Panc1 (cell line): Measurements from ENCODE around the gene APCDD1L. TPM values are rescaled to one million over a fixed set of nuclear protein-coding genes. Genes with fewer than 3 reads are reported as not detected.

Experiments
- ATAC-seq: fragments of 200-7000 bp; cut with Tn5 transposase; 2 replicates; pipeline ENCODE4 v1.9.1; 2020; ENCODE audit warnings: mild to moderate bottlenecking, moderate library complexity
- BruUV-seq: library from RNA; stranded (reverse); fragments of 400-500 nt; replicated peaks from 2 replicates; lab custom pipeline; 2021; lab: Mats Ljungman, UMichigan
- CTCF ChIA-PET: fragments of 300-600 bp; sonication (Branson Sonifier 250); formaldehyde crosslinking; loops from one replicate; lab custom pipeline; 2022; ENCODE audit warnings: antibody characterized with exemption; lab: Charles Lee
- POLR2A ChIA-PET: fragments of 300-600 bp; sonication (Branson Sonifier 250); formaldehyde crosslinking; loops from one replicate; lab custom pipeline; 2022; ENCODE audit warnings: antibody characterized with exemption; lab: Charles Lee
- DNase-seq: peaks from one replicate; pipeline ENCODE4 v3.0.0-alpha.2; 2010; ENCODE audit warnings: low read depth, low spot score
- H3K27ac ChIP-seq: 2 replicates; pipeline ENCODE4 v1.5.1; 2011; ENCODE audit warnings: mild to moderate bottlenecking, low read length, inconsistent platforms
- H3K27me3 ChIP-seq: fragments of 200-500 bp; sonication (Bioruptor generic); 2 replicates; pipeline ENCODE4 v1.6.0; 2014; ENCODE audit warnings: low read length, inconsistent platforms; ENCODE audit not compliant: control insufficient read depth, insufficient read depth
- H3K36me3 ChIP-seq: fragments of 200-500 bp; sonication (Bioruptor generic); 2 replicates; pipeline ENCODE4 v1.5.1; 2014; ENCODE audit warnings: inconsistent platforms, mild to moderate bottlenecking, low read length, moderate library complexity; ENCODE audit not compliant: control insufficient read depth, insufficient read depth
- H3K4me1 ChIP-seq: 2 replicates; pipeline ENCODE4 v1.5.1; 2011; ENCODE audit warnings: inconsistent platforms, mild to moderate bottlenecking, low read length, moderate library complexity; ENCODE audit not compliant: control insufficient read depth, insufficient read depth
- H3K4me3 ChIP-seq, 2 experiments: 2 replicates each; pipeline ENCODE4 v1.5.1; 2011 to 2012; ENCODE audit warnings: low read depth in 2 of 2, low read length in 2 of 2, mild to moderate bottlenecking in 2 of 2, inconsistent platforms in 1 of 2, moderate library complexity in 1 of 2
- H3K9me3 ChIP-seq: fragments of 200-500 bp; sonication (Bioruptor generic); 2 replicates; pipeline ENCODE4 v1.5.1; 2014; ENCODE audit warnings: low read depth, mild to moderate bottlenecking, inconsistent platforms, low read length, moderate library complexity; ENCODE audit not compliant: control insufficient read depth, insufficient read depth
- POLR2AphosphoS5 ChIP-seq: IDR thresholded peaks from 2 replicates; pipeline ENCODE4 v1.6.1; 2012; ENCODE audit warnings: mild to moderate bottlenecking, low read depth, low read length, moderate library complexity
- SIN3A ChIP-seq: IDR thresholded peaks from 2 replicates; pipeline ENCODE4 v1.6.1; 2012; ENCODE audit warnings: low read depth, mild to moderate bottlenecking, low read length, moderate library complexity, borderline replicate concordance; ENCODE audit not compliant: insufficient read depth
- TCF7L2 ChIP-seq: IDR thresholded peaks from 2 replicates; pipeline ENCODE4 v1.6.1; 2011; ENCODE audit warnings: mild to moderate bottlenecking, low read depth, low read length, inconsistent platforms
- in situ Hi-C: cut with HindIII; loops from 2 replicates; pipeline ENCODE4 v1.10.0; 2016; ENCODE audit warnings: low sequenced_read_pairs, low pct_unique_long_range_greater_than_20kb
- intact Hi-C: fragments of 100-400 bp; cut with micrococcal nuclease; formaldehyde crosslinking; loops from one replicate; pipeline ENCODE4 v1.10.0; 2022; ENCODE audit not compliant: unreplicated experiment
- total RNA-seq: library from RNA; stranded (reverse); gene quantifications from one replicate; pipeline ENCODE4 v1.2.1, GENCODE V29; 2021; ENCODE audit not compliant: unreplicated experiment
- TF ChIP-seq, protein P1 (sequence below): fragments of 450-650 bp; IDR thresholded peaks from 2 replicates; pipeline ENCODE4 v1.5.1; 2017; ENCODE audit warnings: mild to moderate bottlenecking
- TF ChIP-seq, protein P2 (sequence below), 2 experiments: IDR thresholded peaks; 2 replicates each; pipeline ENCODE4 v1.6.1; 2011 to 2012; ENCODE audit warnings: low read depth in 2 of 2, control low read depth in 1 of 2, low read length in 1 of 2, mild to moderate bottlenecking in 1 of 2, moderate library complexity in 1 of 2; ENCODE audit not compliant: insufficient read depth in 1 of 2

Gene APCDD1L
- total RNA-seq, 1 experiment from 2014 or later = 0.62 TPM

DNA sequence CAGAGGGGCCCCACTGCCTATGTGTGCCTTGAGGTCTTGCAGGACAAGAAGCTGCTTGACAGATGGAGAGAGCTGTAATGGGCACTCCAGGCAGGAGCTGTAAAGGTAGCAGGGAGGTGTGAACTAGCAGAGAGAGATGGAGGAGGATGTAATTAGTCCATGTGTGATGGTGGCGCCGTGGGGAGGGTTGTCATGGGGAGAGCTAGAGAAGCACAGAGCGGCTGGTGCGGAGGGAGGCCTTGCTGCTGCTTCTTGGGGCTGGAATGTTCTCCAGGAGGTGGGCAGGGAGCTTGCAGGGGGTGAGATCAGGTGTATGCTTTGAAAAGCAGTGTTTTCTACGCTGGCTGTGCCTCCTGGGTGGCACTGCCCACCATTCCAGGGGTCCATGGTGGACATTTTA, 32.1 kb downstream of the APCDD1L start:
- DNase-seq = no peak
- ChIA-PET CTCF (no interaction called here), POLR2A (no interaction called here)
- no TSS peak for BruUV-seq
- H3K36me3 ChIP-seq = no peaks in the 10 kb centered on the region
- no peak overlapping the region for H3K4me3 ChIP-seq
- no peaks in the 10 kb centered on the region for H3K4me1 ChIP-seq
- in situ Hi-C loops (no loop called here), intact Hi-C loops (no loop called here)
- no peak for ATAC-seq
- TF ChIP-seq SIN3A (no peak), POLR2AphosphoS5 (no peak), TCF7L2 (no peak)
- TF ChIP-seq, protein P1, sequence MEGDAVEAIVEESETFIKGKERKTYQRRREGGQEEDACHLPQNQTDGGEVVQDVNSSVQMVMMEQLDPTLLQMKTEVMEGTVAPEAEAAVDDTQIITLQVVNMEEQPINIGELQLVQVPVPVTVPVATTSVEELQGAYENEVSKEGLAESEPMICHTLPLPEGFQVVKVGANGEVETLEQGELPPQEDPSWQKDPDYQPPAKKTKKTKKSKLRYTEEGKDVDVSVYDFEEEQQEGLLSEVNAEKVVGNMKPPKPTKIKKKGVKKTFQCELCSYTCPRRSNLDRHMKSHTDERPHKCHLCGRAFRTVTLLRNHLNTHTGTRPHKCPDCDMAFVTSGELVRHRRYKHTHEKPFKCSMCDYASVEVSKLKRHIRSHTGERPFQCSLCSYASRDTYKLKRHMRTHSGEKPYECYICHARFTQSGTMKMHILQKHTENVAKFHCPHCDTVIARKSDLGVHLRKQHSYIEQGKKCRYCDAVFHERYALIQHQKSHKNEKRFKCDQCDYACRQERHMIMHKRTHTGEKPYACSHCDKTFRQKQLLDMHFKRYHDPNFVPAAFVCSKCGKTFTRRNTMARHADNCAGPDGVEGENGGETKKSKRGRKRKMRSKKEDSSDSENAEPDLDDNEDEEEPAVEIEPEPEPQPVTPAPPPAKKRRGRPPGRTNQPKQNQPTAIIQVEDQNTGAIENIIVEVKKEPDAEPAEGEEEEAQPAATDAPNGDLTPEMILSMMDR = no peak
- TF ChIP-seq, protein P2, sequence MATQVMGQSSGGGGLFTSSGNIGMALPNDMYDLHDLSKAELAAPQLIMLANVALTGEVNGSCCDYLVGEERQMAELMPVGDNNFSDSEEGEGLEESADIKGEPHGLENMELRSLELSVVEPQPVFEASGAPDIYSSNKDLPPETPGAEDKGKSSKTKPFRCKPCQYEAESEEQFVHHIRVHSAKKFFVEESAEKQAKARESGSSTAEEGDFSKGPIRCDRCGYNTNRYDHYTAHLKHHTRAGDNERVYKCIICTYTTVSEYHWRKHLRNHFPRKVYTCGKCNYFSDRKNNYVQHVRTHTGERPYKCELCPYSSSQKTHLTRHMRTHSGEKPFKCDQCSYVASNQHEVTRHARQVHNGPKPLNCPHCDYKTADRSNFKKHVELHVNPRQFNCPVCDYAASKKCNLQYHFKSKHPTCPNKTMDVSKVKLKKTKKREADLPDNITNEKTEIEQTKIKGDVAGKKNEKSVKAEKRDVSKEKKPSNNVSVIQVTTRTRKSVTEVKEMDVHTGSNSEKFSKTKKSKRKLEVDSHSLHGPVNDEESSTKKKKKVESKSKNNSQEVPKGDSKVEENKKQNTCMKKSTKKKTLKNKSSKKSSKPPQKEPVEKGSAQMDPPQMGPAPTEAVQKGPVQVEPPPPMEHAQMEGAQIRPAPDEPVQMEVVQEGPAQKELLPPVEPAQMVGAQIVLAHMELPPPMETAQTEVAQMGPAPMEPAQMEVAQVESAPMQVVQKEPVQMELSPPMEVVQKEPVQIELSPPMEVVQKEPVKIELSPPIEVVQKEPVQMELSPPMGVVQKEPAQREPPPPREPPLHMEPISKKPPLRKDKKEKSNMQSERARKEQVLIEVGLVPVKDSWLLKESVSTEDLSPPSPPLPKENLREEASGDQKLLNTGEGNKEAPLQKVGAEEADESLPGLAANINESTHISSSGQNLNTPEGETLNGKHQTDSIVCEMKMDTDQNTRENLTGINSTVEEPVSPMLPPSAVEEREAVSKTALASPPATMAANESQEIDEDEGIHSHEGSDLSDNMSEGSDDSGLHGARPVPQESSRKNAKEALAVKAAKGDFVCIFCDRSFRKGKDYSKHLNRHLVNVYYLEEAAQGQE (IDR thresholded peaks at IDR 0.05; ENCODE audit: insufficient read depth in 1 of 2, low read depth in 2 of 2, low read length in 1 of 2) = no peak
- no peak overlapping the region for H3K27ac ChIP-seq
- no peaks in the 10 kb centered on the region for H3K27me3 ChIP-seq
- peaks cover 9% of the 10 kb centered on the region; the same call in 1 of the 2 replicates for H3K9me3 ChIP-seq

DNA sequence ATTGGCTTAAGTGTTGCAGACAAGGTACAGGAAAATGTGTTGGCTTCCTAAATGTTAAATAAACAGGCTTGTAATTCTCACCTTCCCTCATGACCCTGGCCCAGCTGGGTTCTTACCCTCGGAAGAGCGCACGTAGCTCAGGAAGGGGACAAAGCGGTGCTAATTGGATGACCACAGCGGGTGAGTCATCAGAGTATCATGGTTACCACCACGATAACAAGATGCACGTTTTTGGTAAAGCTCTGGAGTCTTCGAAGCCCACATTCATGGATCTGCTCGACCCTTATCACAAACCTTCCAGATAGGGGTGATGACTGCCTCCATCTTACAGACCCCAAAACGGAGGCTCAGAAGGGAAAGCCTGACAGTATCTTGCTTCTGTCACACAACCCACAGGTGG, 32.8 kb downstream of the APCDD1L start:
- in situ Hi-C loops = no loop called here
- POLR2A ChIA-PET = no interaction called here
- BruUV-seq = no TSS peak

More for the DNA sequence above, 32.8 kb downstream of the APCDD1L start:
- H3K4me3 ChIP-seq = no peak overlapping the region
- H3K4me1 ChIP-seq = no peaks in the 10 kb centered on the region
- DNase-seq (no peak), ATAC-seq (no peak)
- TF ChIP-seq, protein P2 (IDR thresholded peaks at IDR 0.05; ENCODE audit: insufficient read depth in 1 of 2, low read depth in 2 of 2, low read length in 1 of 2) = no peak
- TF ChIP-seq TCF7L2 = no peak
- TF ChIP-seq, protein P1 = no peak
- TF ChIP-seq SIN3A = no peak
- no peak for TF ChIP-seq POLR2AphosphoS5
- no peaks in the 10 kb centered on the region for H3K36me3 ChIP-seq
- intact Hi-C loops = no loop called here
- H3K9me3 ChIP-seq = peaks cover 8% of the 10 kb centered on the region; the same call in 1 of the 2 replicates
- H3K27ac ChIP-seq = no peak overlapping the region
- CTCF ChIA-PET = no interaction called here
- no peaks in the 10 kb centered on the region for H3K27me3 ChIP-seq
